Activated CD8-positive, alpha-beta memory T cell treated with anti-CD3 and anti-CD28 coated beads, Interleukin-2, amount 50 U/mL, for 1 hour (primary cell): ENCODE results near the gene OR52M1.
"Not testable (repeated sequence)": the region's sequence is repeated elsewhere in the genome, so short reads cannot be mapped to it uniquely, and the experiment has no call there.

Source experiments
- DNase-seq: peaks from one replicate; pipeline ENCODE4 v3.0.0-alpha.2; 2020; ENCODE audit errors: extremely low read depth

Gene OR52M1

GRCh38 chr11:4544891-4545290 is at the start of gene OR52M1:
OR52M1 (plus strand) TSS chr11:4545191; CDS start chr11:4545191, 0 bp downstream.
- no peak for DNase-seq

GRCh38 chr11:4495487-4495886 is 49.5 kb upstream of the OR52M1 start:
- DNase-seq = no peak

GRCh38 chr11:4495986-4496385 is 49.0 kb upstream of the OR52M1 start:
- DNase-seq = no peak

GRCh38 chr11:4496557-4497248 is 48.3 kb upstream of the OR52M1 start:
- DNase-seq = no peak

GRCh38 chr11:4508886-4509285 is 36.1 kb upstream of the OR52M1 start:
- no peak for DNase-seq

- DNase-seq = no peak
Measured at GRCh38 chr11:4511282-4512245, 33.4 kb upstream of the OR52M1 start.

GRCh38 chr11:4514196-4514595 is 30.8 kb upstream of the OR52M1 start:
- DNase-seq = no peak

GRCh38 chr11:4522339-4522738 is 22.7 kb upstream of the OR52M1 start:
- no peak for DNase-seq

GRCh38 chr11:4522752-4523151 is 22.2 kb upstream of the OR52M1 start:
- no peak for DNase-seq

GRCh38 chr11:4523666-4524065 is 21.3 kb upstream of the OR52M1 start:
- DNase-seq = no peak

- DNase-seq = no peak
Measured at GRCh38 chr11:4527926-4528325, 17.1 kb upstream of the OR52M1 start.

- not testable (repeated sequence) for DNase-seq
Measured at GRCh38 chr11:4531686-4532085, 13.3 kb upstream of the OR52M1 start.

GRCh38 chr11:4539603-4540219 is 5.3 kb upstream of the OR52M1 start:
- no peak for DNase-seq

GRCh38 chr11:4541071-4541470 is 3.9 kb upstream of the OR52M1 start:
- no peak for DNase-seq

GRCh38 chr11:4543561-4543960 is 1.4 kb upstream of the OR52M1 start:
- no peak for DNase-seq

- no peak for DNase-seq
Measured at GRCh38 chr11:4546878-4547277, 1.9 kb downstream of the OR52M1 start.

- DNase-seq = no peak
Measured at GRCh38 chr11:4547416-4547815, 2.4 kb downstream of the OR52M1 start.

GRCh38 chr11:4551346-4551979 is 6.5 kb downstream of the OR52M1 start:
- no peak for DNase-seq

GRCh38 chr11:4559527-4560440 is 14.8 kb downstream of the OR52M1 start:
- DNase-seq = no peak

- DNase-seq = no peak
Measured at GRCh38 chr11:4560467-4560866, 15.5 kb downstream of the OR52M1 start.

- DNase-seq = no peak
Measured at GRCh38 chr11:4565371-4565770, 20.4 kb downstream of the OR52M1 start.
